Midbrain (tissue), 1 donor: Measurements from ENCODE around the gene RPL28.
"Not testable (repeated sequence)": the region's sequence is repeated elsewhere in the genome, so short reads cannot be mapped to it uniquely, and the experiment has no call there.

Source experiments
- DNase-seq: peaks from one replicate; lab custom pipeline; 2025; lab: John Stamatoyannopoulos, UW

The RPL28 gene

DNA sequence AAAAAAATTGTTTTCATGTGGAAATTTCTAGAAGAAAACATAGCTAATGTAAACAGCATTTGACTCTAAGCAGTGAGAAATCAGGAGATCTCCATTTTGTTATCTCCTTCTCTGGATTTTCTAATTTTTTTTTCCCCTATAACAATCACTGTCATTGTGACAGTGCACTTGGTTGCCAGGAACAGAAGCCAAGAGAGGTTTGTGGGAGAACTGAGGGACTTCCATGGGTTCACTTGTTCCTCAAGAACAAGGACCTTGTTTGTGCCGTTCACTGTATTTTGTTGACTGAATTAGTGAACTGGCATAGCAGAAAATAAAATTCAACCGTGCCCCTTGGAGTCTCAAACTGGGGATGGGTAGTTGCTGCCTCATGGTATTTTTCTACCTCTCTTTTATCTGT, 40.3 kb downstream of the RPL28 start:
- DNase-seq, result peak; percentile 85

DNA sequence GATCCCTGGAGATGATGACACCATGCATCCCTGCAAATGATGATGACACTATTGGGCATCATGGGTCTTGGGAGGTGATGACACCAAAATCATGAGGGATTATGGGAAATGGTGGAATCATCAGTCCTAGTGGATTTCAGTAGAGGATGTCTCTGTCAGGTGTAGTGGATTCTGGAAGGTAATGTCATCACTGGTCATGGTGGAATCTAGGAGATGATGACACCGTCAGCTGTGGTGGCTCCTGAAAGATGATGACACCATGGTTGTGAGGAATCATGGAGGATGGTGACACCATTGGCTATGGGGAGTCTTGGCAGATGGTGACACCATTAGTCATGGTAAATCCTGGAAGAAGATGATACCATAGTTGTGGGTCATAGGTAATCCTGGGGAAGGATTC, 45.5 kb downstream of the RPL28 start:
- no peak for DNase-seq

GRCh38 chr19:55432241-55432959, 46.7 kb downstream of the RPL28 start:
- no peak for DNase-seq

DNA sequence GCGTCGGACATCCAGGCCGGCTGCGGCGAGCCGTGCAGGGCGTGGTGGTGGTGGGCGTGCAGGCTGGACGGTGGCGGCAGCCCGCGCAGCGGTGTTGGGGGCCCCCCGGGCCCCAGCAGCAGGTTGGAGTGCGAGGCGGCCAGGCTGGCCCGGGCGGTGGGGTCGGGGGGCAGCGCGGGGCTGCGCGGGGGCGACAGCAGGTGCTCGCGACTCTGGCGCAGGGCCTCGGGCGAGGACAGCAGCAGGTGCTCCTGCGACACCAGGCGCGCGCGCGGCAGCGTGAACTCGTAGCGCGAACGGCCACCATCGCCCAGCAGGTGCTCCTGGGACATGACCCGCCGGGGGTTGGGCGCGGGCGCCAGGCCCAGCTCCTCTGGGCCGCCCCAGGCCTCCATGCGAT, 47.6 kb downstream of the RPL28 start:
- no peak for DNase-seq

- DNase-seq, result no peak
Measured at GRCh38 chr19:55434356-55434919, 48.7 kb downstream of the RPL28 start.

- DNase-seq, result no peak
Measured at GRCh38 chr19:55435020-55435419, 49.3 kb downstream of the RPL28 start.

GRCh38 chr19:55436847-55437246, 51.1 kb downstream of the RPL28 start:
- no peak for DNase-seq

- DNase-seq, result no peak
Measured at GRCh38 chr19:55437410-55437809, 51.7 kb downstream of the RPL28 start.

GRCh38 chr19:55439052-55439451, 53.3 kb downstream of the RPL28 start:
- DNase-seq, result no peak

DNA sequence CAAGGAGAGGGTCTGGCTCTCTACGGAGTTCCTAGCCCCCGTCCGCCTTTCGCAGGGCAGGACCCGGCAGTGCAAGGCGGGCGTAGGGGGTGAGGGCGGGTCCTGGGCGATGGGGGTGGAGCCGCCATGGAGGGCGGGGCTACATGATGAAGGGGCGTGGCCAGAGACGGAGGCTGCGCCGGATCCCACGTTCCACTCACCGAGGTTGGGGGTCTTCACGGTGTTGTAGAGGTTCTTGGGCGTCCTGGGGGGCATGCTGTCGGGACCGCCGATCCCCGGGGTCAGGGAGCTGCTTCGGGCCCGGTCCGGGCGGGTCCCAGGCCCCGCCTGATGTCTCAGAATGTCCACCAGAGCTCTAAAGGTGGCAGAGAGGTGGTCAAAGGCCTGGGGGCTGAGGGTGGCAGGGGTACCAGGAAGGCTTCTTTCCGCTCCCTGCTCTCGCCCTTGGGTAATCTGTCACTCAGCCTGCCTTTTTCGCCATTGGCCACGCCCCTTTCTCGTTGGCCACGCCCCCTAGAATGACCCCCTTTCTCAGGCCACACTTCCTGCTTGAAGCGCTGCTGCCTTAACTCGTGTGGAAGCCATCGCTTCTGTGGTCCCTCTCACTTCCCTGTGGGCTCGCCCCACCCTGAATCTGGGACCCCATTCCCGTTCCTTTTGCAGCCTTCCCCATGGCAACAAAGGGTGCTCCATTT, 54.8 kb downstream of the RPL28 start:
- DNase-seq, result no peak

DNA sequence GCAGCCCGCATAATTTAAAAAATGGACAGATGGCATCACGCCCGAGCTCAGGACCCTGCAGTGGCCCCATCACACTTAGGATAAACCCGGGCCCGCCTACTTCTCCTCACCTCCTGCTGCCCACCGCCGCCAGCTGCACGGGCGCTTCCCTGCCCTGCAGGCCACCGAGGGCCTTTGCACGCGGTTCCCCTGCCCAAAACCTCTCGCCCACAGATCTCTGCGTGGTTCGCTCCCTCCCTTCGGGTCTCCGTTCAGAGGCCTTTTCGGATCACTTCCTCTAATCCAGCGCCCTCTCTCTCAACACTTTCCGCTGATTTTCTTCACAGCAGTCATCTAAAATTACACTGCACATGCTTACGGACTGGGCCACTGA, 55.6 kb downstream of the RPL28 start:
- DNase-seq, result no peak

DNA sequence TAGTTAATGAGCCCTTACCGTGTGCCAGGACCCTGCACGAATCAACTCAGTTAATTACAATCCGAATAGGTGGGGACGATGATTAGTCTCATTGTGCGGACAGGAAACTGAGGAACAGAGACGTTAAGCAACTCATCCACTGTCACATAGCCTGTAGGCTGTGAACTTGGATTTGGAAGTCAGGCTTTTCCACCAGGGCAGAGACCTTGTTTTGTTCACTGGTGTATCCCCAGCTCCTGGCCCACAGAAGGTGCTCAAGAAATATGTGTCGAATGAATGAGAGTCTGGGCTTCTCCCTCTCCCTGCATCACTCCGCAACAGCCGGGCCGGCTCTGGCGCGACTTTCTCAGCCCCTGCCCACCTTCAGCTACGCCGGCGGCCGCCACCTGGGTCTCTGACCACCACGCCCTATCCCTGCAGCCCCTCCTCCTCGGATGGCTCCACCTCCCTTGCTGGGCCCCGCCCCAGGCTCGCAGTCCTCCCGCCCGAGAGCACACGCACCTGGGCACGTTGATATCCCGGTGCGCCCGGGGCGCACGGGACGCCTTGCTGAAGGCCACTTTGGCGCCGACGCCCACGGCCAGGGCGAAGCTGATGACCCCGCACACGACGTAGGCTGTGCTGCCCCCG, 56.1 kb downstream of the RPL28 start:
- no peak for DNase-seq

DNA sequence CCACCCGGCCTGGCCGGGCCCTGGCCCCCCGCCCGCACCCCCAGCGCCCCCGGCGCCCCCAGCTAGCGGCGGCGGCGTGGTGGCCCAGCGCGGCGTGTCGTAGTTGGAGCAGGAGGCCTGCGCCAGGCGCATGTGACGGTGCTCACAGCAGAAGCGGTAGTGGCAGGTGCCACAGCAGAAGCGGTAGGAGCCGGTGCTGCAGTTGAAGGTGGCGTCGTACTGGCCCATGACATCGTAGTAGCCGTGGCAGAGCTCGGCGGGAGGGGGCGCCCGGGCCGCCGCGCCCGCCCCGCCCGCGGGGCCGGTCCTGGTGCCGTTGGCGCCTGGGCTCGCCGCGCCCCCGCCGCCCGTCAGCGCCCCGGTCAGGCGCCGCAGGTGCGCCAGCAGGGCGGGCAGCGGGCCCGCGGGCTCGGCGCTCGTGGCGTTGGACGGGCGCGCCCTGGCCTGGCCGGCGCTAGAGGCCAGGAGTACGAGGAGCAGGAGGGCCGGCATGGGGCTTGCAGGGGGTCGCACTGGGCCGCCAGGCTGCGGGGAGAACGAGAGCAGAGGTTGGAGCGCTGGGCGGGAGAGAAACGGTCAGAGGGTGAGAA, 56.7 kb downstream of the RPL28 start:
- no peak for DNase-seq

GRCh38 chr19:55443045-55443823, 57.5 kb downstream of the RPL28 start, which contains the start of gene SHISA7:
Gene SHISA7, minus strand, starts transcription at chr19:55443300. Its CDS starts 437 bp downstream, at chr19:55442863.
- DNase-seq, result peak; percentile 63

- no peak for DNase-seq
Measured at GRCh38 chr19:55443824-55444480, 58.2 kb downstream of the RPL28 start.

DNA sequence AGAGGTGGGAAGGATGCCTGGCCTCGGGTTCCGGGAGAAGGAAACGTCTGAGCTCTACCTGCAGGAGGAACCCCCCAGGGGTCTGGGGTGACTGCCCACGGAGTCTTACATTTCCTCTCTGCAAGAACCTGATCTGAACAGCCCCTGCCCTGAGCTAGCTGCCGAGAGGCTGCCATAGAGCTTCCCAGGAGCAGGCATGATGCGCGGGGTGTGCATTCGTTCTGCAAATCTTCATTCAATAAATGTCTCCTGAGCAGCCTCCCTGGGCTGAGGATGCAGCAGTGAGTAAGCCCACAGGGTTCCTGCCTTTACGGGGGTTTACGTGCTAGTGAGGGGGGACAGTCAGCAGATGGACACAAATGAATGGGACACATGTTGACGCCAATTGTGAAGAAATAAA, 58.9 kb downstream of the RPL28 start:
- DNase-seq, result no peak

- DNase-seq, result no peak
Measured at GRCh38 chr19:55446060-55446459, 60.3 kb downstream of the RPL28 start.

- peak; percentile 44 for DNase-seq
Measured at GRCh38 chr19:55447421-55448174, 61.9 kb downstream of the RPL28 start.

DNA sequence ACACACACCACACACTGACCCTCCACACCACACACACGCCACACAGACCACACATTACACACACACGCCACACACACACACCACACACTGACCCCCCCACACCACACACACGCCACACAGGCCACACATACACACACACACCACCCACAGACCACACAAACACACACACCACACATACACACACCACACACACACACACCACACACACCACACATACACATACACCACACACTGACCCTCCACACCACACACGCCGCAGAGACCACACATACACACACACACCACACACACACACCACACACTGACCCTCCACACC, 62.4 kb downstream of the RPL28 start:
- DNase-seq, result not testable (repeated sequence)

- no peak for DNase-seq
Measured at GRCh38 chr19:55449469-55449868, 63.7 kb downstream of the RPL28 start.
